Left lung (tissue), 10 donors: ENCODE measurements around the gene CMTM3. TPM values are rescaled to one million over a fixed set of nuclear protein-coding genes. Genes with fewer than 3 reads are reported as not detected.
A peak's percentile ranks its signal among the peaks of the same experiment; 100 is the strongest.

ENCODE experiments used
- ATAC-seq: fragments of 200-7000 bp; cut with Tn5 transposase; one replicate; pipeline ENCODE4 v1.9.1; 2020; ENCODE audit warnings: moderate library complexity
- DNase-seq, 4 donors: peaks; one replicate each; pipeline ENCODE4 v3.0.0-alpha.2; 2013 to 2020
- H3K27ac ChIP-seq, 2 donors: fragments of 200-600 bp; sonication (generic) in 1 of 2; one replicate each; pipeline versions ENCODE4 v1.5.0 to v1.8.0; 2020 to 2021
- H3K27me3 ChIP-seq, 2 donors: fragments of 200-600 bp; sonication (generic) in 1 of 2; one replicate each; pipeline versions ENCODE4 v1.5.0 to v1.8.0; 2020 to 2021
- H3K36me3 ChIP-seq, 2 donors: fragments of 200-600 bp; sonication (generic) in 1 of 2; one replicate each; pipeline versions ENCODE4 v1.5.0 to v1.8.0; 2020 to 2021
- H3K4me1 ChIP-seq, 2 donors: fragments of 200-600 bp; one replicate each; pipeline ENCODE4 v1.8.0; 2021
- H3K4me3 ChIP-seq, 2 donors: fragments of 200-600 bp; sonication (generic) in 1 of 2; one replicate each; pipeline versions ENCODE4 v1.5.0 to v1.8.0; 2020 to 2021; ENCODE audit warnings: mild to moderate bottlenecking in 1 of 2
- H3K9me3 ChIP-seq, 2 donors: fragments of 200-600 bp; sonication (generic) in 1 of 2; one replicate each; pipeline versions ENCODE4 v1.5.0 to v1.8.0; 2020 to 2021
- CTCF ChIP-seq, 2 donors: fragments of 200-600 bp; sonication (generic) in 1 of 2; IDR thresholded peaks; one replicate each; pipeline versions ENCODE4 v1.5.0 to v1.8.0; 2021; ENCODE audit warnings: antibody characterized with exemption in 2 of 2
- intact Hi-C, 2 donors: fragments of 100-400 bp; cut with DNase I; formaldehyde crosslinking; loops; one replicate each; pipeline versions ENCODE4 v1.11.2 to v1.14.2; 2022
- polyA plus RNA-seq, 6 donors: library from polyadenylated mRNA; unstranded; fragments of 120-200 nt; gene quantifications; one replicate each; pipeline ENCODE4 v1.2.1, GENCODE V29; 2013; ENCODE audit not compliant: insufficient read length in 6 of 6
- total RNA-seq, 2 donors: library from RNA; stranded (reverse); fragmentation: NEBNext Ultra II Directional; extraction: Animal tissue kit (Norgen Biotek cat#: 25700); gene quantifications; one replicate each; pipeline ENCODE4 v1.2.1, GENCODE V29; 2021
- donor health status: DM: no; HTN: yes; CAD: no.
- donor health status: DM: no; HTN: no; CAD: no.

The CMTM3 gene
- total and polyA plus RNA-seq, 8 donors, result 42.6 to 102 (median 82.9) TPM

GRCh38 chr16:66569131-66569530 is 35.4 kb upstream of the CMTM3 start:
- ATAC-seq (no peak), DNase-seq (no peak)
- H3K27ac ChIP-seq, result no peak overlapping the region
- no peaks in the 10 kb centered on the region for H3K27me3 ChIP-seq
- no peak overlapping the region for H3K4me3 ChIP-seq
- peaks cover 0 to 45% of the 10 kb centered on the region in 2 donors for H3K36me3 ChIP-seq
- no peak for TF ChIP-seq CTCF (IDR thresholded peaks at IDR 0.05)
- peaks cover 0 to 17% of the 10 kb centered on the region in 2 donors for H3K4me1 ChIP-seq
- intact Hi-C loops, result no loop called here
- no peaks in the 10 kb centered on the region for H3K9me3 ChIP-seq

DNA sequence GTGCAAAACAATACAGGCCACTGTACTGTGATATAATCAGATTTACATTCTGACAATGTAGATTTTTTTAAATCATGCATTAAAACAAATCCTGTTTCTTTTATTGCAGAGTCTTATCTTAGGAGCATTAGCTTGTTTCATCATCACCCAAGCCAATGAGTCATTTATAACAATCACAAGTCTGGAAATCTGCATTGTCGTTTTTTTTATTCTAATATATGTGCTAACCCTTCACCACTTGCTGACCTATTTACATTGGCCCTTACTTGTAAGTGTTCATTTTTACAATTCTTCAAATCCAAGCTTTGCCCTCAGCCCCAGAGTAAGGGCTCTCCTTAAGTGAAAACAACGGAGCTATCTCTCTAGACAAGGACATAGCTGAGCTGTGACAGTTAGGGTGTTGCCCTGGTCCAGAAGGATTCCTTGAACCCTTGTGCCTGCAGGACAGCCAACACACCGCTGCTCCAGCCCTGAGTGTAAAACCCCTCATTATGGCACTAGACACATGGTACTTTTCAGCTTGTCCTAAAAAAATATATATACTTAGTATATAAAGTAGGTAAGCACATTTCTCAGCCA is 34.6 kb upstream of the CMTM3 start:
- Histone ChIP-seq H3K4me3 (no peak overlapping the region), H3K4me1 (peaks cover 0 to 17% of the 10 kb centered on the region in 2 donors), H3K27ac (no peak overlapping the region), H3K27me3 (no peaks in the 10 kb centered on the region), H3K36me3 (peaks cover 0 to 37% of the 10 kb centered on the region in 2 donors), H3K9me3 (no peaks in the 10 kb centered on the region)
- ATAC-seq (peak; percentile 75), DNase-seq (no peak)
- TF ChIP-seq CTCF (IDR thresholded peaks at IDR 0.05), result no peak
- intact Hi-C loops, result no loop called here

GRCh38 chr16:66572356-66572755 is 32.1 kb upstream of the CMTM3 start:
- Histone ChIP-seq H3K27me3 (peaks cover 0 to under 1% of the 10 kb centered on the region in 2 donors), H3K4me3 (no peak overlapping the region), H3K27ac (no peak overlapping the region), H3K36me3 (peaks cover 0 to 13% of the 10 kb centered on the region in 2 donors), H3K9me3 (no peaks in the 10 kb centered on the region), H3K4me1 (peaks cover 0 to 17% of the 10 kb centered on the region in 2 donors)
- no peak for DNase-seq
- ATAC-seq, result no peak
- intact Hi-C loops, result no loop called here
- no peak for TF ChIP-seq CTCF (IDR thresholded peaks at IDR 0.05)

DNA sequence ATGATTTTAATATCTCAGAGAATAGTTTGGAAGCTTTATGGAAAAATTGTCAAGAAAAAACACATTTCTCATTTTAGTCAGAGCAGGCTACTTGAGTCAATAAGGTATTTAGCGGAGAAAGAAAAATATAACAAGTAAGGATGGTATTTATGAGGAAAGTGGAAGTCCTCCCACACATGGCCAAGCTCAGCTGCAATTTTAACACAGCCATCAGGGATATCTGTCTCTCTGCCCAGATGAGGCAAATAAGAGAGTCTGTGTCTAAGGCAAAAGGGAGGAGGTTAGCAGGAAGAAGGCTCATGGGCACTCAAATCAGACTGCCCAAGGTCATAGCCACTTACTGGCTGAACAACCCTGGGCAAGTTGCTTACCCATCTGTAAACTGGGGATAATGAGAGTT is 30.4 kb upstream of the CMTM3 start:
- intact Hi-C loops, result no loop called here
- DNase-seq, result no peak
- TF ChIP-seq CTCF (IDR thresholded peaks at IDR 0.05), result no peak
- H3K4me3 ChIP-seq, result no peak overlapping the region
- peaks cover 0 to 9% of the 10 kb centered on the region in 2 donors for H3K36me3 ChIP-seq
- no peaks in the 10 kb centered on the region for H3K9me3 ChIP-seq
- peaks cover 4 to 19% of the 10 kb centered on the region in 2 donors for H3K4me1 ChIP-seq
- no peak overlapping the region for H3K27ac ChIP-seq
- H3K27me3 ChIP-seq, result peaks cover 13 to 18% of the 10 kb centered on the region in 2 donors
- no peak for ATAC-seq

DNA sequence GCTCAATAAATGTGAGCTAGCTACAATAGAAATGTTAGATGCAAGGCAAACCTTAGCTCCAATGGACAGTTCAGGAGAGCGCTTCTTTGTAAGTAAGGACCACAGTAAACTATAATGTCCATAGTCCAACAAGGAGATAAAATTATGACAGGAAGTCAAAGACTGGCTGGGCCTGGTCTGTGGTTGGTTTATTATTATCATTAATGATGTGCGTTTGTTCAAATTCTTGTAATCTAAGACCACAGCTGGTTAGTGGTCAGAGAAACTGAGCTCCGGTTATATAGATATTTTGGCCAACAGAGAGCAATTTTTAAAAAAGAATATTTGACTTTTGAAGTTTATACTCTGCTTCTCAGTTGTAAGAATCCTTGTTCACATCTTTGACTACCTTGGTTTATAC is 30.0 kb upstream of the CMTM3 start:
- Histone ChIP-seq H3K4me1 (peaks cover 5 to 19% of the 10 kb centered on the region in 2 donors), H3K36me3 (peaks cover 0 to 9% of the 10 kb centered on the region in 2 donors), H3K4me3 (no peak overlapping the region), H3K27ac (no peak overlapping the region), H3K9me3 (no peaks in the 10 kb centered on the region), H3K27me3 (peaks cover 17 to 23% of the 10 kb centered on the region in 2 donors)
- no peak for TF ChIP-seq CTCF (IDR thresholded peaks at IDR 0.05)
- ATAC-seq (no peak), DNase-seq (no peak)
- intact Hi-C loops, result no loop called here
